A172 (cell line): ENCODE results near the gene MYMK. TPM values are rescaled to one million over a fixed set of nuclear protein-coding genes. Genes with fewer than 3 reads are reported as not detected.
A peak's percentile ranks its signal among the peaks of the same experiment; 100 is the strongest.
"Not testable (repeated sequence)": the region's sequence is repeated elsewhere in the genome, so short reads cannot be mapped to it uniquely, and the experiment has no call there.

Source experiments
- DNase-seq: peaks from one replicate; pipeline ENCODE4 v3.0.0-alpha.2; 2015; ENCODE audit warnings: low spot score
- total RNA-seq: library from RNA; depleted of rRNA; stranded (reverse); fragments of >200 nt; shearing (Covaris generic); gene quantifications from 2 replicates; pipeline ENCODE4 v1.2.3, GENCODE V29; 2014; rRNA removed

Gene MYMK, protein sequence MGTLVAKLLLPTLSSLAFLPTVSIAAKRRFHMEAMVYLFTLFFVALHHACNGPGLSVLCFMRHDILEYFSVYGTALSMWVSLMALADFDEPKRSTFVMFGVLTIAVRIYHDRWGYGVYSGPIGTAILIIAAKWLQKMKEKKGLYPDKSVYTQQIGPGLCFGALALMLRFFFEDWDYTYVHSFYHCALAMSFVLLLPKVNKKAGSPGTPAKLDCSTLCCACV
- not detected in 2 replicates for total RNA-seq

DNA sequence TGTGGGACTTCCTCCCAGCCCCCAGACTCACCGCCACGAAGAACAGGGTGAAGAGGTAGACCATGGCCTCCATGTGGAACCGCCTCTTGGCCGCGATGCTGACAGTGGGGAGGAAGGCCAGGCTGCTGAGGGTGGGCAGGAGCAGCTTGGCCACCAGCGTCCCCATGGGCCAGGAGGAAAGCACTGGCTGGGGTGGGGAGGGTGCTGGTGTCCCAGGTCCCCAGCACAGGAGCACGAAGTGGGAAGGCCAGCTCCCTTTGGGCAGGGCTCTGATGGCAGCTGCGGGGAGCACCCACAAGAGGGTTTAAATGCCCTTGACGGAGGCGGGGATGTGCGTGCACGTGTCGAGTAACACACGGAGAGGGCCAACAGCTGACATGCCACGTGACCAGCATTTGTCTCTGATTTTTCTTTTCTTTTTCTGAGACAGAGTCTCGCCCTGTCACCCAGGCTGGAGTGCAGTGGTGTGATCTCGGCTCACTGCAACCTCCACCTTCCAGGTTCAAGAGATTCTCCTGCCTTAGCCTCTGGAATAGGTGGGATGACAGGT is at the start of gene MYMK:
Gene MYMK (minus strand): TSS at position 281 of the 550 bp plus-strand sequence. CDS start 115 bp downstream, at position 166.
- no peak for DNase-seq

DNA sequence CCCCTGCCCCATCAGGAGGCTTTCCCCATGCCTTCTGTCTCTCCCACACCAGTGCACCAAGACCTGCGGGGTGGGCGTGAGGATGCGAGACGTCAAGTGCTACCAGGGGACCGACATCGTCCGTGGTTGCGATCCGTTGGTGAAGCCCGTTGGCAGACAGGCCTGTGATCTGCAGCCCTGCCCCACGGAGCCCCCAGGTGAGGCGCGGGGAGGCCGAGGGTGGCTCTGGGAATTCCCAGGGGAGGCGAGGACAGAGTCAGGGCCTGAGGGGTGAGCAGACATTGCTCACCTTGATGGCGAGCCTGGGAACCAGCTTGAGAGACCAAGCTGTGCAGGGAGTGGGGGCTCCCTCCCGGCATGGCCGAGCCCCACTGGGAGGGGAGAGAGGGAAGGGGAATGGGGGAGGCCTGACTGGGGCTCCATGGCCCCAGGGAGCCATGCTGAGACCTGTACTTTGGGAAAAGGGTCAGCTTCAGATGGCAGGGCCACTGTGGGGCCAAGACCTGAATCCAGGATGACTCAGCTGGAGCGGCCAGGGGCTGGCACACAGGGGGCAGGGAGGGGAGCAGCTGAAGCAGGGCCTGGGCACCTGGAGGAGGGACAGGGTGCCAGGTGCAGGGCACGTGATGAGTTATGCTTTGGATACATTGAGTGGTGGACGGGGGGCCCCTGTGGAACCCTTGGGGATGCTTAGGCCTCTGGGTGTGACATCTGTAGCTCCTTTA is 49.2 kb upstream of the MYMK start:
- DNase-seq: no peak

- no peak for DNase-seq
These were observed 48.1 kb upstream of the MYMK start for GRCh38 chr9:133572821-133573361.

- no peak for DNase-seq
These were observed 47.3 kb upstream of the MYMK start for GRCh38 chr9:133571896-133572595.

- DNase-seq: no peak
These were observed 46.7 kb upstream of the MYMK start for GRCh38 chr9:133571391-133571890.

- DNase-seq: no peak
These were observed 45.9 kb upstream of the MYMK start for GRCh38 chr9:133570691-133571080.

DNA sequence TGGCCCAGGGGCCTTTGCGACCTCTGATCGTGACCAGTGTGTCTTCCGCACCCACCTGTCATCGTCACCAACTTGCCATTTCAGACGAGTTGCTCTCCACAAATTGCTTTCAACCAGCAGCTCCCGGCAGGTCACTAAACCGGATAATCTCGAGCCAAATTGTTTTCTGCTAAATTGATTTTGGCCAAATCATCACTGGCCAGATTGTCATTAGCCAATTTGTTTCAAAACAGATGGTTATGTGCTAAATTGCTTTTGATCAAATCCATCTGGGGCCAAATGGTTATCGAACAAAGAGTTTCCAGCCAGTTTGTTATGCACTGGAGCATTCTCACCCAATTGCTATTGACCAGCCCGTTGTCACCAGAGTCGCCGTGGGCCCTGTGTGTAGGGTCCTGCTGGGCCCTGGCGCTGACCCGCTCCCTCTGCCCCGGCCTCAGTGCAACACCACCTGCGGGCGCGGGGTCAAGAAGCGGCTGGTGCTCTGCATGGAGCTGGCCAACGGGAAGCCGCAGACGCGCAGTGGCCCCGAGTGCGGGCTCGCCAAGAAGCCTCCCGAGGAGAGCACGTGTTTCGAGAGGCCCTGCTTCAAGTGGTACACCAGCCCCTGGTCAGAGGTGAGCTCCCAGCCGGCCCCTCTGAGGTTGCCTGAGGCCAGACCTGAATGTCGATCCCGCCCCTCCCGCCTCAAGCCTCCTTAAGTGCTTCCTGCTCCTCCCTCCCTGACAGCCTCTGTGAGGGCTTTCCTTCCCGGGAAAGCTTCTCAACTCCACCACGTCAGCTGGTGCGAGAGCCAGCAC is 45.3 kb upstream of the MYMK start:
- DNase-seq: no peak

GRCh38 chr9:133569121-133569785 is 44.5 kb upstream of the MYMK start:
- DNase-seq: no peak

DNA sequence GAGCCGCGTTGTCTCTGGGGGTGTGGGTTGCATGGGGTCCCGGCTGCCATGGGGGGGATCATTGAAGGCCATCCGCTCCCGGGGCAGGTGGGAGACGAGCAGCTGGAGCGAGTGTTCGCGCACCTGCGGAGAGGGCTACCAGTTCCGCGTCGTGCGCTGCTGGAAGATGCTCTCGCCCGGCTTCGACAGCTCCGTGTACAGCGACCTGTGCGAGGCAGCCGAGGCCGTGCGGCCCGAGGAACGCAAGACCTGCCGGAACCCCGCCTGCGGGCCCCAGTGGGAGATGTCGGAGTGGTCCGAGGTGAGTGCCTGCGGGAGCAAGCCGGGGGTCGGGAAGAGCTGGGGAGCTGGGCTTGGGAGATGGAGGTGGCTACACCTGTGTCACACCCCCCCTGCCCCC is 43.4 kb upstream of the MYMK start:
- no peak for DNase-seq

GRCh38 chr9:133566817-133567216 is 42.1 kb upstream of the MYMK start:
- no peak for DNase-seq

DNA sequence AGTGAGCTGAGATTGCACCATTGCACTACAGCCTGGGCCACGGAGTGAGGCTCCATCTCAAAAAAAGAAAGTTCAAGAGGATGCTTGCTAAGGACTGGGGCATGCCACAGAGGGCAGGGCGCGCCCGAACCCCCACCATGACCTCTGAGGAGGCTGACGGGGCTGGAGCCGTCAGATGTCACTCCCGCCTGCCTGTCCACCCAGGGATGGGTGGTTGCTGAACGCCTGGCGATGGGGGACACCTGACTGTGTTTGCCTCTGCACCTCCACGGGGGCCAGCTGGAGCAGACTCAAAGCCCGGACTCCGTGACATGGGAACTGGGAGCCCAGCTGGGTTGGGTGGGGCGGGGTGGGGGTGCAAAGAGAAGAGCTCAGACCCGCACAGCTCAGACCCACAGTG is 41.6 kb upstream of the MYMK start:
- no peak for DNase-seq

GRCh38 chr9:133564451-133565116 is 39.8 kb upstream of the MYMK start:
- DNase-seq: no peak

- DNase-seq: not testable (repeated sequence)
These were observed 39.1 kb upstream of the MYMK start for GRCh38 chr9:133563814-133564213.

- peak; percentile 34 for DNase-seq
These were observed 38.6 kb upstream of the MYMK start for GRCh38 chr9:133563291-133563796.

- no peak for DNase-seq
These were observed 38.0 kb upstream of the MYMK start for GRCh38 chr9:133562611-133563290.

DNA sequence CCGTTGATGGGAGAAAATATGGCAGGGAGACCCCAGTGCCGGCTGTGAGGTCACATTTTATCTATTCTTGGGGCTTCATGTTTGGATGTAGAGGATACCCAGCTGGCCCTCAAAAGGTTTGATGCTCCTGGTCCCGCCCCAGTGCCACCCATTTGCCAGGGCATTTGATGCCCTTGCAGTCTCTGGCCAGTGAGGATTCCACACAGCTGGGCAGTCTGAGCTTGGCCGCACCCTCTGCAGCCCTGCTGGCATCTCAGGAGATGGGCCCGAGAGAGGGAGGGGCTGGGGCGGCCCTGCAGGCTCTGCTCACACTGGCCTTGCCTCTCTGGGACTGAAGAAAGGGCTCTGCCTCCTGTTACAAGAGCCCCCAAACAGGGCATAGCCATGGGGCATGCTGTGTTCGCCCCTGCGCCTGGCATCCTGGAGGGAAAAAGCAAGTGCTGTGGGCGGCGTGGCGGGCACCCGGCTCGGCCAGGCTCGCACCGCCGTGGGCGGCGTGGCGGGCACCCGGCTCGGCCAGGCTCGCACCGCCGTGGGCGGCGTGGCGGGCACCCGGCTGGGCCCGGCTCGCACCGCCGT is 37.3 kb upstream of the MYMK start:
- DNase-seq: no peak

DNA sequence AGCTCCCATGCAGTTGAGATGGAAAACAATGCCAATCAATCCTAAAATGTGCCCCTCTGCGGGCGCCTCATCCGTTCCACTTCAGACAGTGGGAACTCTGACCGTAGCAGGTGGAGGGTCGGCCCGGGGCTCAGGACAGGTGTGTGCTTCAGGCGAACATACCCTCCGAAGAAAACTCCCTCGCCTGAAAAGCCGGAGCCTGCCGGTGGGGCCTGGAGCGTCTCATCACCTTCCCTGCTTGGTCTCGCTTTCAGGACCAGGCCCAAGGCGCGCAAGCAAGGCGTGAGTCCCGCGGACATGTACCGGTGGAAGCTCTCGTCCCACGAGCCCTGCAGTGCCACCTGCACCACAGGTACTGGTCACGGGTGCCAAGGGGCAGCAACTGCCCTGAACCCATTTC is 36.2 kb upstream of the MYMK start:
- no peak for DNase-seq

DNA sequence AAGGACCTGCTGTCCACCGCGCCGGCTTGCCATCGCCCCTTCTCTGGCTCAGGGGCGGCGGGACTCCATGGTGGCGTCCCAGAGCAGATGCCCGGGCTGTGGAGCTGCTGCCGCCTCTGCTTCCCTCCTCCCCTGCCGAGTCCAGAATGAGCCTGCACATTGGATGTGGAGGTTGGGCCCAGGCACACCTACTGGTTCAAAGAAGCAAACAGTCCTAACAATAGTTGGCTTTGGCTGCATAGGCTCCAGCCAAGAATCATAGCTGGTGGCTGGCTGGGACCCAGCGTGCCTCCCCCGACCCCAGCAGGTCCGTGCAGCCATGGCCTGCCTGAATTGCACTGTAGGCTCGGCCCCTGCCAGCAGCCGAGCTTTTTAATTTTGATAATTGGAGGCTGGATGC is 35.6 kb upstream of the MYMK start:
- DNase-seq: no peak
